Lower leg skin (tissue), 3 donors: Measurements from ENCODE around the gene WWTR1.

Experiments
- POLR2A ChIP-seq, 2 donors: fragments of 450-650 bp; IDR thresholded peaks; one replicate each; pipeline ENCODE4 v1.6.1; 2016 to 2017; ENCODE audit warnings: antibody characterized with exemption in 2 of 2, mild to moderate bottlenecking in 1 of 2, moderate library complexity in 1 of 2
- TF ChIP-seq, protein P1 (sequence below), 3 donors: fragments of 450-650 bp; IDR thresholded peaks; one replicate each; pipeline ENCODE4 v1.5.1; 2016; ENCODE audit warnings: antibody characterized with exemption in 3 of 3, mild to moderate bottlenecking in 3 of 3, moderate library complexity in 2 of 3

- TF ChIP-seq, protein P1, sequence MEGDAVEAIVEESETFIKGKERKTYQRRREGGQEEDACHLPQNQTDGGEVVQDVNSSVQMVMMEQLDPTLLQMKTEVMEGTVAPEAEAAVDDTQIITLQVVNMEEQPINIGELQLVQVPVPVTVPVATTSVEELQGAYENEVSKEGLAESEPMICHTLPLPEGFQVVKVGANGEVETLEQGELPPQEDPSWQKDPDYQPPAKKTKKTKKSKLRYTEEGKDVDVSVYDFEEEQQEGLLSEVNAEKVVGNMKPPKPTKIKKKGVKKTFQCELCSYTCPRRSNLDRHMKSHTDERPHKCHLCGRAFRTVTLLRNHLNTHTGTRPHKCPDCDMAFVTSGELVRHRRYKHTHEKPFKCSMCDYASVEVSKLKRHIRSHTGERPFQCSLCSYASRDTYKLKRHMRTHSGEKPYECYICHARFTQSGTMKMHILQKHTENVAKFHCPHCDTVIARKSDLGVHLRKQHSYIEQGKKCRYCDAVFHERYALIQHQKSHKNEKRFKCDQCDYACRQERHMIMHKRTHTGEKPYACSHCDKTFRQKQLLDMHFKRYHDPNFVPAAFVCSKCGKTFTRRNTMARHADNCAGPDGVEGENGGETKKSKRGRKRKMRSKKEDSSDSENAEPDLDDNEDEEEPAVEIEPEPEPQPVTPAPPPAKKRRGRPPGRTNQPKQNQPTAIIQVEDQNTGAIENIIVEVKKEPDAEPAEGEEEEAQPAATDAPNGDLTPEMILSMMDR (IDR thresholded peaks at IDR 0.05), result no peak
- no peak for TF ChIP-seq POLR2A (IDR thresholded peaks at IDR 0.05)
Observed at GRCh38 chr3:149551500-149551899, 106.3 kb downstream of the WWTR1 start.
